H1 (cell line): Measurements from ENCODE around the gene ARL11. TPM values are rescaled to one million over a fixed set of nuclear protein-coding genes. Genes with fewer than 3 reads are reported as not detected.

Source experiments
- ASH2L ChIP-seq: fragments of 200-600, 300-600 bp; sonication (generic); IDR thresholded peaks from one replicate; pipeline ENCODE4 v1.7.1; 2017; ENCODE audit warnings: low read length
- EZH2 ChIP-seq: fragments of 200-600 bp; sonication (generic); IDR thresholded peaks from 2 replicates; pipeline ENCODE4 v1.7.1; 2012; ENCODE audit warnings: low read depth, mild to moderate bottlenecking, moderate library complexity, low read length, inconsistent platforms; ENCODE audit not compliant: severe bottlenecking
- KDM1A ChIP-seq: fragments of 200-600, 300-600 bp; sonication (generic); IDR thresholded peaks from 2 replicates; pipeline ENCODE4 v1.7.1; 2016; ENCODE audit warnings: mild to moderate bottlenecking, low read length, borderline replicate concordance
- RBBP5 ChIP-seq: IDR thresholded peaks from 2 replicates; pipeline ENCODE4 v1.7.1; 2012; ENCODE audit warnings: low read depth, mild to moderate bottlenecking, inconsistent platforms, low read length, moderate library complexity, borderline replicate concordance
- RNF2 ChIP-seq: fragments of 200-900, 300-1000 bp; sonication (generic); IDR thresholded peaks from 2 replicates; pipeline ENCODE4 v1.7.1; 2016; ENCODE audit warnings: borderline replicate concordance, low read depth, mild to moderate bottlenecking, antibody characterized with exemption, low read length; ENCODE audit not compliant: poor library complexity, severe bottlenecking; ENCODE audit errors: missing control alignments
- YY1 ChIP-seq: IDR thresholded peaks from 2 replicates; pipeline ENCODE4 v1.6.1; 2011; ENCODE audit warnings: low read depth, mild to moderate bottlenecking, low read length
- polyA plus RNA-seq, 7 experiments: library from polyadenylated mRNA; depleted of rRNA in 3 of 7; stranded (reverse) in 5 of 7; unstranded in 2 of 7; fragments of >200 nt in 5 of 7; fragments of 200-250 nt in 2 of 7; gene quantifications; 1 replicate in 5 of 7; 2 replicates in 1 of 7; 4 replicates in 1 of 7; pipeline versions ENCODE4 v1.2.1 to v1.2.3, GENCODE V29; 2011 to 2013; ENCODE audit warnings: missing spikeins in 2 of 7, mixed read lengths in 2 of 7
- total RNA-seq: library from RNA; stranded (reverse); fragmentation: NEBNext Ultra II Directional; extraction: Animal tissue kit (Norgen Biotek cat#: 25700); gene quantifications from 2 replicates; pipeline ENCODE4 v1.2.1, GENCODE V29; 2021

The ARL11 gene
- total and polyA plus RNA-seq, 2 of the 8 experiments (the other 6 are each of a cell fraction or from before 2014, with no cell fraction given): 0.45 to 0.52 TPM

DNA sequence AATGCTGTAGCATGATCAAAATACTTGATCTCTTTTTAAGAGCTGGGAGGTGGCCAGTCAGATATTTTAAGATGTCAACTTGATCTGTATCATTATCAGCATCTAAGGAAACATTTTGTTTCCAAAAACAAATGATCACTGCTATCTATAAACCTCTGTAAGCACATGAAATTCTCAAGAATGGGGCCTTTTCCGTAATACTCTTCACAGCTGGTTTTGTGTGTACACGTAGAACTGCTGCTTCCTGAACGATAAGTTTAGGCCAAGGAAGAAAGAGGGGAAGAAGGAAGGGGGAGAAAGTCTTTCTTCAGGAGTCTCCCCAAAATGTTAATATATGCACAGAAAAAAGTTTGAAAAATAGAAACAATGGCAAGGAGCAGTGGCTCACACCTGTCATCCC lies 25.7 kb downstream of the ARL11 start (continued):
- TF ChIP-seq YY1 (no peak), RBBP5 (no peak), RNF2 (no peak), KDM1A (no peak), ASH2L (no peak), EZH2 (no peak)
